GM20000 (cell line): ENCODE measurements around the gene TRIM5.

Source experiments
- DNase-seq: peaks from one replicate; pipeline ENCODE4 v3.0.0; 2012; ENCODE audit warnings: low spot score
- TF ChIP-seq, protein P1 (sequence below): IDR thresholded peaks from 2 replicates; pipeline ENCODE4 v1.5.1; 2012; ENCODE audit warnings: mild to moderate bottlenecking, control low read depth; ENCODE audit errors: extremely low read depth, missing control alignments

Gene TRIM5

GRCh38 chr11:5620651-5621521 is 64.0 kb downstream of the TRIM5 start:
- TF ChIP-seq, protein P1, sequence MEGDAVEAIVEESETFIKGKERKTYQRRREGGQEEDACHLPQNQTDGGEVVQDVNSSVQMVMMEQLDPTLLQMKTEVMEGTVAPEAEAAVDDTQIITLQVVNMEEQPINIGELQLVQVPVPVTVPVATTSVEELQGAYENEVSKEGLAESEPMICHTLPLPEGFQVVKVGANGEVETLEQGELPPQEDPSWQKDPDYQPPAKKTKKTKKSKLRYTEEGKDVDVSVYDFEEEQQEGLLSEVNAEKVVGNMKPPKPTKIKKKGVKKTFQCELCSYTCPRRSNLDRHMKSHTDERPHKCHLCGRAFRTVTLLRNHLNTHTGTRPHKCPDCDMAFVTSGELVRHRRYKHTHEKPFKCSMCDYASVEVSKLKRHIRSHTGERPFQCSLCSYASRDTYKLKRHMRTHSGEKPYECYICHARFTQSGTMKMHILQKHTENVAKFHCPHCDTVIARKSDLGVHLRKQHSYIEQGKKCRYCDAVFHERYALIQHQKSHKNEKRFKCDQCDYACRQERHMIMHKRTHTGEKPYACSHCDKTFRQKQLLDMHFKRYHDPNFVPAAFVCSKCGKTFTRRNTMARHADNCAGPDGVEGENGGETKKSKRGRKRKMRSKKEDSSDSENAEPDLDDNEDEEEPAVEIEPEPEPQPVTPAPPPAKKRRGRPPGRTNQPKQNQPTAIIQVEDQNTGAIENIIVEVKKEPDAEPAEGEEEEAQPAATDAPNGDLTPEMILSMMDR = no peak
- DNase-seq = no peak

DNA sequence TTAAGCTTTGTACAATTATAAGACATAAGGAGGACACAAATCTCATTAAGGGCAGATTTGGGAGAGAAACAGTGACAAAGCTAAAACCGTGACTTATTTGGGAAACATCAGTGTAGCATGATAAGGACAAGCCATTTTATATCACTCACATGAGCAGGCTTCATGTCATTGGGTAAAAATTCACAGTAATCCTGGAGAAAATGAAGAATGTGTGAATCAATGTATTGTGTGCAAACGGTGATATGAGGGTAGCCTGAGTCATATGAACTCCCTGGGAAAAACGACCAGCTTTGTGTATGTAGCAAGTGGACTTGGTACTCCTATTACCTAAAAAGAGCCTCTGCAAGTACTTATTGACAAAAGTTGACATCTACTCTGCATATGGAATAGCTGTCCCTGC is 66.1 kb downstream of the TRIM5 start:
- no peak for DNase-seq

More for the DNA sequence above, 66.1 kb downstream of the TRIM5 start:
- TF ChIP-seq, protein P1 = no peak
